Liver (tissue), 9 donors: ENCODE measurements around the gene UHRF2. TPM values are rescaled to one million over a fixed set of nuclear protein-coding genes. Genes with fewer than 3 reads are reported as not detected.

Experiments
- DNase-seq: peaks from one replicate; pipeline ENCODE4 v3.0.0-alpha.2; 2017; ENCODE audit warnings: low spot score
- H3K27ac ChIP-seq, 2 donors: one replicate each; pipeline ENCODE4 v1.7.0; 2013; ENCODE audit warnings: inconsistent platforms in 2 of 2, low read length in 2 of 2, control low read depth in 1 of 2, low read depth in 1 of 2, mild to moderate bottlenecking in 1 of 2
- H3K27me3 ChIP-seq, 4 donors: one replicate each; pipeline versions ENCODE4 v1.6.1 to v1.7.0; 2013; ENCODE audit warnings: low read length in 3 of 4, inconsistent platforms in 1 of 4, mild to moderate bottlenecking in 1 of 4, moderate library complexity in 1 of 4; ENCODE audit not compliant: control insufficient read depth in 4 of 4, insufficient read depth in 4 of 4
- H3K36me3 ChIP-seq, 4 donors: one replicate each; pipeline versions ENCODE4 v1.6.1 to v1.7.0; 2013; ENCODE audit warnings: low read length in 3 of 4, mild to moderate bottlenecking in 3 of 4, low read depth in 1 of 4, moderate library complexity in 1 of 4; ENCODE audit not compliant: control insufficient read depth in 4 of 4, insufficient read depth in 3 of 4
- H3K4me1 ChIP-seq, 4 donors: one replicate each; pipeline versions ENCODE4 v1.6.1 to v1.7.0; 2013; ENCODE audit warnings: low read length in 3 of 4, mild to moderate bottlenecking in 3 of 4, moderate library complexity in 1 of 4; ENCODE audit not compliant: control insufficient read depth in 4 of 4, insufficient read depth in 4 of 4
- H3K4me3 ChIP-seq, 3 donors: one replicate each; pipeline versions ENCODE4 v1.6.1 to v1.7.0; 2013; ENCODE audit warnings: low read length in 3 of 3, control low read depth in 1 of 3, low read depth in 1 of 3, mild to moderate bottlenecking in 1 of 3
- H3K9ac ChIP-seq, 2 donors: one replicate each; pipeline ENCODE4 v1.7.0; 2013; ENCODE audit warnings: low read length in 2 of 2, mild to moderate bottlenecking in 2 of 2, moderate library complexity in 2 of 2, control low read depth in 1 of 2, low read depth in 1 of 2
- H3K9me3 ChIP-seq, 4 donors: one replicate each; pipeline versions ENCODE4 v1.6.1 to v1.7.0; 2013; ENCODE audit warnings: low read length in 3 of 4; ENCODE audit not compliant: control insufficient read depth in 4 of 4
- EGR1 ChIP-seq, 2 donors: IDR thresholded peaks; 2 replicates each; pipeline ENCODE4 v1.6.1; 2016 to 2018; ENCODE audit warnings: antibody characterized with exemption in 2 of 2, low read depth in 2 of 2
- FOXA1 ChIP-seq: IDR thresholded peaks from 2 replicates; pipeline ENCODE4 v1.6.1; 2016; ENCODE audit warnings: antibody characterized with exemption
- GABPA ChIP-seq, 2 donors: IDR thresholded peaks in 1 of 2; conservative IDR thresholded peaks in 1 of 2; 2 replicates each; pipeline ENCODE4 v1.6.1; 2016; ENCODE audit warnings: antibody characterized with exemption in 2 of 2, mild to moderate bottlenecking in 1 of 2, moderate library complexity in 1 of 2
- HNF4A ChIP-seq, 2 donors: conservative IDR thresholded peaks; 2 replicates each; pipeline ENCODE4 v1.6.1; 2016; ENCODE audit warnings: antibody characterized with exemption in 2 of 2, mild to moderate bottlenecking in 2 of 2
- JUND ChIP-seq, 2 donors: IDR thresholded peaks; 2 replicates each; pipeline ENCODE4 v1.6.1; 2016; ENCODE audit warnings: antibody characterized with exemption in 2 of 2
- NR2F2 ChIP-seq: IDR thresholded peaks from 2 replicates; pipeline ENCODE4 v1.6.1; 2016; ENCODE audit warnings: antibody characterized with exemption
- RAD21 ChIP-seq, 2 donors: IDR thresholded peaks; 2 replicates each; pipeline ENCODE4 v1.6.1; 2016; ENCODE audit warnings: antibody characterized with exemption in 2 of 2, mild to moderate bottlenecking in 2 of 2
- RXRA ChIP-seq, 2 donors: IDR thresholded peaks; 2 replicates each; pipeline ENCODE4 v1.6.1; 2017 to 2018; ENCODE audit warnings: antibody characterized with exemption in 2 of 2, mild to moderate bottlenecking in 1 of 2
- TAF1 ChIP-seq: conservative IDR thresholded peaks from 2 replicates; pipeline ENCODE4 v1.6.1; 2016; ENCODE audit warnings: antibody characterized with exemption, mild to moderate bottlenecking
- WGBS: extraction: QIAGEN DNeasy Blood & Tissue Kit; methylation state at CpG from one replicate; pipeline ENCODE4 v1.1.7; 2013; 5-methylcytosine and 5-hydroxymethylcytosine counted together
- polyA plus RNA-seq, 2 donors: library from polyadenylated mRNA; stranded (reverse) in 1 of 2; unstranded in 1 of 2; fragments of 200-250 nt in 1 of 2; fragments of >200 nt in 1 of 2; fragmentation: Nextera tagmentation in 1 of 2; extraction: Ambion mirVana in 1 of 2; gene quantifications; one replicate each; pipeline versions ENCODE4 v1.2.1 to v1.2.3, GENCODE V29; 2013 to 2015
- total RNA-seq, 2 donors: library from RNA; depleted of rRNA; stranded (reverse); fragments of >200 nt; gene quantifications; one replicate each; pipeline ENCODE4 v1.2.3, GENCODE V29; 2014
- TF ChIP-seq, protein P1 (sequence below): IDR thresholded peaks from 2 replicates; pipeline ENCODE4 v1.6.1; 2016; ENCODE audit warnings: antibody characterized with exemption
- TF ChIP-seq, protein P2 (sequence below): IDR thresholded peaks from 2 replicates; pipeline ENCODE4 v1.6.1; 2016; ENCODE audit warnings: antibody characterized with exemption, mild to moderate bottlenecking
- donor health status: healthy.
- donor health status: healthy.
- donor health status: healthy.
- donor health status: healthy.
- donor health status: healthy.

Gene UHRF2
- total and polyA plus RNA-seq, 4 donors = 5.7 to 34.1 (median 16.9) TPM

DNA sequence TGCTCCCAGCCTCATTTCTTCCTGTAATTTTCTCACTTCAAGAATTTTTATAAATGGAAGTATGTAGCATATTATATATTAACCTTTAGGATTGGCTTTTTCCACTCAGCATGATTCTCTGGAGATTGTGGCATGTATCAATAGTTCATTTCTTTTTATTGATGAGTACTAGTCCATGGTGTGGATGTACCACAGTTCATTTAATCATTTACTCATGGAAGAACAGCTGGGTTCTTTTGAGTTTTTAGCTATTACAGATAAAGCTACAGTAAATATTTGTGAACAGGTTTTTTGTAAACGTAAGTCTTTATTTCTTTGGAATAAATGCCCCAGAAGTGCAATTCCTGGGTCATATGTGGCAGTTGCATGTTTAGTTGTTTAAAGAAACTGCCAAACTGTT is 76.1 kb downstream of the UHRF2 start:
- H3K36me3 ChIP-seq = peaks cover 3 to 11% (median 8%) of the 10 kb centered on the region in 4 donors
- DNase-seq = no peak
- no peaks in the 10 kb centered on the region for H3K9me3 ChIP-seq
- peaks cover 0 to 24% (median 16%) of the 10 kb centered on the region in 4 donors for H3K4me1 ChIP-seq
- no peaks in the 10 kb centered on the region for H3K27me3 ChIP-seq
- H3K9ac ChIP-seq = no peak overlapping the region
- TF ChIP-seq RXRA (IDR thresholded peaks at IDR 0.05) (peak in 1 of 2 donors; percentile 34), JUND (IDR thresholded peaks at IDR 0.05) (no peak), NR2F2 (no peak), RAD21 (IDR thresholded peaks at IDR 0.05) (no peak), FOXA1 (no peak), HNF4A (conservative IDR thresholded peaks at IDR 0.05) (peak; percentile 24 to 29), GABPA (IDR thresholded peaks at IDR 0.05 in 1 of 2, conservative IDR thresholded peaks at IDR 0.05 in 1 of 2) (no peak), TAF1 (no peak)
- TF ChIP-seq, protein P1, sequence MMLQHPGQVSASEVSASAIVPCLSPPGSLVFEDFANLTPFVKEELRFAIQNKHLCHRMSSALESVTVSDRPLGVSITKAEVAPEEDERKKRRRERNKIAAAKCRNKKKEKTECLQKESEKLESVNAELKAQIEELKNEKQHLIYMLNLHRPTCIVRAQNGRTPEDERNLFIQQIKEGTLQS = no peak
- WGBS = 36% methylated on average over 1 of the region's 1 CpG
- H3K4me3 ChIP-seq = no peak overlapping the region
- H3K27ac ChIP-seq = no peak overlapping the region

DNA sequence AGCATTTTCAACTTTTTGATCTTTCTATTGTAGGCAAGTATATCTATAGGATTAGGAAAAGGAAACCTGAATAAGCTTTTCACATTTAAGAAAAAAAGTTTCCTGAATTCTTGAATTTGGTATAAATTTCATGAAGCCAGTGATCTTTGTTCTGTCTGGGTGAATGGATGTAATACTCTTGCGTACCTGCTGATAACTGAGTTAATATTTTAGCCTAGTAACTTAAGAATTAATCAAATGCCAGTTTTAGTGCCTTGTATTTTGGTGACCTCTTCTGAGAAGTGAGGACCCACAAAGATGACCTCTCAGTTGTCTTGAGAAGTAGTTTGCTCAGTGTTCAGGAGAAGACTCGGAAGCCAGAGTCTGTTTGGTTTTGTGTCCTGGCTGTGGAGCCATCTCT is 77.9 kb downstream of the UHRF2 start:
- Histone ChIP-seq H3K9me3 (no peaks in the 10 kb centered on the region), H3K4me1 (peaks cover 0 to 24% (median 16%) of the 10 kb centered on the region in 4 donors), H3K27me3 (no peaks in the 10 kb centered on the region), H3K36me3 (peaks cover 3 to 17% (median 6%) of the 10 kb centered on the region in 4 donors), H3K9ac (no peak overlapping the region), H3K27ac (no peak overlapping the region), H3K4me3 (no peak overlapping the region)
- TF ChIP-seq RXRA (IDR thresholded peaks at IDR 0.05) (no peak), HNF4A (conservative IDR thresholded peaks at IDR 0.05) (peak in 1 of 2 donors; percentile 23), NR2F2 (no peak), EGR1 (IDR thresholded peaks at IDR 0.05; ENCODE audit: low read depth in 2 of 2) (no peak)
- TF ChIP-seq, protein P2, sequence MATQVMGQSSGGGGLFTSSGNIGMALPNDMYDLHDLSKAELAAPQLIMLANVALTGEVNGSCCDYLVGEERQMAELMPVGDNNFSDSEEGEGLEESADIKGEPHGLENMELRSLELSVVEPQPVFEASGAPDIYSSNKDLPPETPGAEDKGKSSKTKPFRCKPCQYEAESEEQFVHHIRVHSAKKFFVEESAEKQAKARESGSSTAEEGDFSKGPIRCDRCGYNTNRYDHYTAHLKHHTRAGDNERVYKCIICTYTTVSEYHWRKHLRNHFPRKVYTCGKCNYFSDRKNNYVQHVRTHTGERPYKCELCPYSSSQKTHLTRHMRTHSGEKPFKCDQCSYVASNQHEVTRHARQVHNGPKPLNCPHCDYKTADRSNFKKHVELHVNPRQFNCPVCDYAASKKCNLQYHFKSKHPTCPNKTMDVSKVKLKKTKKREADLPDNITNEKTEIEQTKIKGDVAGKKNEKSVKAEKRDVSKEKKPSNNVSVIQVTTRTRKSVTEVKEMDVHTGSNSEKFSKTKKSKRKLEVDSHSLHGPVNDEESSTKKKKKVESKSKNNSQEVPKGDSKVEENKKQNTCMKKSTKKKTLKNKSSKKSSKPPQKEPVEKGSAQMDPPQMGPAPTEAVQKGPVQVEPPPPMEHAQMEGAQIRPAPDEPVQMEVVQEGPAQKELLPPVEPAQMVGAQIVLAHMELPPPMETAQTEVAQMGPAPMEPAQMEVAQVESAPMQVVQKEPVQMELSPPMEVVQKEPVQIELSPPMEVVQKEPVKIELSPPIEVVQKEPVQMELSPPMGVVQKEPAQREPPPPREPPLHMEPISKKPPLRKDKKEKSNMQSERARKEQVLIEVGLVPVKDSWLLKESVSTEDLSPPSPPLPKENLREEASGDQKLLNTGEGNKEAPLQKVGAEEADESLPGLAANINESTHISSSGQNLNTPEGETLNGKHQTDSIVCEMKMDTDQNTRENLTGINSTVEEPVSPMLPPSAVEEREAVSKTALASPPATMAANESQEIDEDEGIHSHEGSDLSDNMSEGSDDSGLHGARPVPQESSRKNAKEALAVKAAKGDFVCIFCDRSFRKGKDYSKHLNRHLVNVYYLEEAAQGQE = no peak
- 70% methylated on average over 2 of the region's 2 CpGs for WGBS
- DNase-seq = no peak

DNA sequence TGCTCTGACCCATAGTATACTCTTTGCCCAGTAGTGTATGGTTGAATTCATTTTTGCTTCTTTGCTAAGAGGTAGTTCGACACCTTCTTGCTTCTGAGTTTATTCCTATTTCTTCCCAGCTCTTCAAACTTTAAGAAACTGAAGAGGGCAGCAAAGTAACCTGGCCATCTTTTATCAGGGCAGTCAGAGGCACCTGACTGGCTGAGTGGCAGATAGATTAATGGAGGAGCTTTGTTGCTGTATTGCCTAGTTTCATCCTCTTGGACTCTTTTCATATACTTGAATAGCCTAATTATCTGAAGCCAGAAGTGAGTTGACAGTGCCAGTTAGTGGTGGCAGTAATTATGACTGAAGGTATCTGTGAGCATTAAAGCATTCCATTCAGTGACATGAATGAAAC is 82.5 kb downstream of the UHRF2 start:
- Histone ChIP-seq H3K9ac (no peak overlapping the region), H3K27ac (no peak overlapping the region), H3K4me1 (peaks cover 0 to 10% (median 8%) of the 10 kb centered on the region in 4 donors), H3K27me3 (no peaks in the 10 kb centered on the region), H3K36me3 (peaks cover 2 to 23% (median 19%) of the 10 kb centered on the region in 4 donors), H3K4me3 (no peak overlapping the region), H3K9me3 (no peaks in the 10 kb centered on the region)
- WGBS = 96% methylated on average over 1 of the region's 1 CpG
- DNase-seq = no peak
- no peak for TF ChIP-seq FOXA1
- TF ChIP-seq RAD21 (IDR thresholded peaks at IDR 0.05) = peak in 1 of 2 donors; percentile 6
